ENCODE results near the gene SMIM15. TPM values are rescaled to one million over a fixed set of nuclear protein-coding genes. Genes with fewer than 3 reads are reported as not detected.
A peak's percentile ranks its signal among the peaks of the same experiment; 100 is the strongest.

Gene SMIM15
- total and polyA plus RNA-seq, 2 of the 13 experiments (the other 11 are each of a cell fraction or from before 2014, with no cell fraction given) = 12.7 to 58.2 TPM

DNA sequence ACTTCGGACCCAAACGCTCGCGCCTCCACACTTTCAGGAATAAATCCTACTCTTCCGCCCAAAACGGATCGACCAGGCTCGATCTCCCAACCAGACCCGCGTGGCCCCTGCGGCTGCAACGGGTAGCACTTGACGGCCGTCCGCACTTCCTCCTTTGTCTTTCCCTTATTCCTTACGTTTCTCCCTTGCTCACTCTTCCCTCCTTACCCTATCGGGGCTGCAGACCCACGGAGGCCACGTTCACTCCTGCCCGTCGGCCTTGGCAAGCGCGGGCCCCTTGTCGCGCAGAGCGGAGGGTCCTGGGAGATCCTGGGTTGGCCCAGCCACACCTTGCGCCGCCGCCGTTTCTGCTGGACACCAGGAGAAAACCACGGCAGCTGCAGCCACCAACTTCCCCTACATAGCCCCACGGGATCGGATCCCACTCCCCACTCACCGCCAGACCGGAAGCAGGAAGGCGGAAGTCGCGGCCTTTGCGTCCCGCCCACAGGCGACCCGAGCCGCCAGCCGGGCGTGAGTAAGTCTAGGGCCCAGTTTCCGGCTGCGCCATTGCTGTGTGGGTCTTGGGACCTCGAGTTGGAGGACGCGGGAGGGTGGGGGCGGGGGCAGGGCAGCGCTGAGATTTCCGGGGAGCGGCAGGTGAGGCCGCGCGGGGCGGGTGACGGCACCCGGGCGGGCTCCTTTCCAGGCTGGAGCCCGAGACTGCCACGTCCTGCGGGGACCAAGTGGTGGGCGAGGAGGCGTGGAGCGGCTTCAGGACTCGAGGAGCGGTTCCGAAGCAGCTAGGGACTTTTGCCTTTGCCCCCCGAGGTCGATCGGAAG, at the start of gene SMIM15 (continued):
- TF ChIP-seq, protein P1, sequence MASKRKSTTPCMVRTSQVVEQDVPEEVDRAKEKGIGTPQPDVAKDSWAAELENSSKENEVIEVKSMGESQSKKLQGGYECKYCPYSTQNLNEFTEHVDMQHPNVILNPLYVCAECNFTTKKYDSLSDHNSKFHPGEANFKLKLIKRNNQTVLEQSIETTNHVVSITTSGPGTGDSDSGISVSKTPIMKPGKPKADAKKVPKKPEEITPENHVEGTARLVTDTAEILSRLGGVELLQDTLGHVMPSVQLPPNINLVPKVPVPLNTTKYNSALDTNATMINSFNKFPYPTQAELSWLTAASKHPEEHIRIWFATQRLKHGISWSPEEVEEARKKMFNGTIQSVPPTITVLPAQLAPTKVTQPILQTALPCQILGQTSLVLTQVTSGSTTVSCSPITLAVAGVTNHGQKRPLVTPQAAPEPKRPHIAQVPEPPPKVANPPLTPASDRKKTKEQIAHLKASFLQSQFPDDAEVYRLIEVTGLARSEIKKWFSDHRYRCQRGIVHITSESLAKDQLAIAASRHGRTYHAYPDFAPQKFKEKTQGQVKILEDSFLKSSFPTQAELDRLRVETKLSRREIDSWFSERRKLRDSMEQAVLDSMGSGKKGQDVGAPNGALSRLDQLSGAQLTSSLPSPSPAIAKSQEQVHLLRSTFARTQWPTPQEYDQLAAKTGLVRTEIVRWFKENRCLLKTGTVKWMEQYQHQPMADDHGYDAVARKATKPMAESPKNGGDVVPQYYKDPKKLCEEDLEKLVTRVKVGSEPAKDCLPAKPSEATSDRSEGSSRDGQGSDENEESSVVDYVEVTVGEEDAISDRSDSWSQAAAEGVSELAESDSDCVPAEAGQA (IDR thresholded peaks at IDR 0.05; ENCODE audit: low read depth) = peak; percentile 60; the same call in 1 of the 2 replicates
- TF ChIP-seq, protein P1 (CRISPR knock-in tag; IDR thresholded peaks at IDR 0.05; ENCODE audit: borderline replicate concordance) = no peak; the same call in 1 of the 2 replicates
- TF ChIP-seq GATAD2A (CRISPR knock-in tag; IDR thresholded peaks at IDR 0.05) (peak; percentile 70), AKAP8 (CRISPR knock-in tag; IDR thresholded peaks at IDR 0.05) (peak; percentile 26; the same call in 1 of the 2 replicates), ZNF20 (CRISPR knock-in tag; IDR thresholded peaks at IDR 0.05) (0 out of 2 replicates have a peak, but pooled peaks have one; percentile 22), ZNF460 (CRISPR knock-in tag; IDR thresholded peaks at IDR 0.05; ENCODE audit: borderline replicate concordance) (no peak), KDM5B (CRISPR knock-in tag; IDR thresholded peaks at IDR 0.05; ENCODE audit: borderline replicate concordance) (peak; percentile 80; the same call in 1 of the 2 replicates), MTF2 (CRISPR knock-in tag; IDR thresholded peaks at IDR 0.05; ENCODE audit: borderline replicate concordance) (no peak), ARNT2 (CRISPR knock-in tag; IDR thresholded peaks at IDR 0.05; ENCODE audit: low read depth) (peak; percentile 56; the same call in 1 of the 2 replicates), MIXL1 (CRISPR knock-in tag; IDR thresholded peaks at IDR 0.05) (no peak; the same call in 1 of the 2 replicates), ZNF143 (CRISPR knock-in tag; IDR thresholded peaks at IDR 0.05) (peak; percentile 64), ZNF136 (CRISPR knock-in tag; IDR thresholded peaks at IDR 0.05; ENCODE audit: low read depth) (peak; percentile 60; the same call in 1 of the 2 replicates), TARDBP (CRISPR knock-in tag; IDR thresholded peaks at IDR 0.05) (peak; percentile 90), ZNF44 (CRISPR knock-in tag; IDR thresholded peaks at IDR 0.05) (no peak; the same call in 1 of the 2 replicates), RAD21 (CRISPR knock-in tag; IDR thresholded peaks at IDR 0.05) (no peak), CEBPB (IDR thresholded peaks at IDR 0.05; ENCODE audit: borderline replicate concordance, low read depth, low read length) (no peak), SP1 (IDR thresholded peaks at IDR 0.05) (no peak), SP1 (CRISPR knock-in tag; IDR thresholded peaks at IDR 0.05) (peak; percentile 57; the same call in 1 of the 2 replicates), ZNF292 (CRISPR knock-in tag; IDR thresholded peaks at IDR 0.05; ENCODE audit: borderline replicate concordance, low read depth) (peak; percentile 15; the same call in 1 of the 2 replicates)
- TF ChIP-seq, protein P2, sequence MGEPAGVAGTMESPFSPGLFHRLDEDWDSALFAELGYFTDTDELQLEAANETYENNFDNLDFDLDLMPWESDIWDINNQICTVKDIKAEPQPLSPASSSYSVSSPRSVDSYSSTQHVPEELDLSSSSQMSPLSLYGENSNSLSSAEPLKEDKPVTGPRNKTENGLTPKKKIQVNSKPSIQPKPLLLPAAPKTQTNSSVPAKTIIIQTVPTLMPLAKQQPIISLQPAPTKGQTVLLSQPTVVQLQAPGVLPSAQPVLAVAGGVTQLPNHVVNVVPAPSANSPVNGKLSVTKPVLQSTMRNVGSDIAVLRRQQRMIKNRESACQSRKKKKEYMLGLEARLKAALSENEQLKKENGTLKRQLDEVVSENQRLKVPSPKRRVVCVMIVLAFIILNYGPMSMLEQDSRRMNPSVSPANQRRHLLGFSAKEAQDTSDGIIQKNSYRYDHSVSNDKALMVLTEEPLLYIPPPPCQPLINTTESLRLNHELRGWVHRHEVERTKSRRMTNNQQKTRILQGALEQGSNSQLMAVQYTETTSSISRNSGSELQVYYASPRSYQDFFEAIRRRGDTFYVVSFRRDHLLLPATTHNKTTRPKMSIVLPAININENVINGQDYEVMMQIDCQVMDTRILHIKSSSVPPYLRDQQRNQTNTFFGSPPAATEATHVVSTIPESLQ (CRISPR knock-in tag; conservative IDR thresholded peaks at IDR 0.05) = no peak
- TF ChIP-seq, protein P3, sequence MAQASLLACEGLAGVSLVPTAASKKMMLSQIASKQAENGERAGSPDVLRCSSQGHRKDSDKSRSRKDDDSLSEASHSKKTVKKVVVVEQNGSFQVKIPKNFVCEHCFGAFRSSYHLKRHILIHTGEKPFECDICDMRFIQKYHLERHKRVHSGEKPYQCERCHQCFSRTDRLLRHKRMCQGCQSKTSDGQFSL (CRISPR knock-in tag; IDR thresholded peaks at IDR 0.05) = no peak
